Measurements from ENCODE around the gene PLXNA4.

Gene PLXNA4

DNA sequence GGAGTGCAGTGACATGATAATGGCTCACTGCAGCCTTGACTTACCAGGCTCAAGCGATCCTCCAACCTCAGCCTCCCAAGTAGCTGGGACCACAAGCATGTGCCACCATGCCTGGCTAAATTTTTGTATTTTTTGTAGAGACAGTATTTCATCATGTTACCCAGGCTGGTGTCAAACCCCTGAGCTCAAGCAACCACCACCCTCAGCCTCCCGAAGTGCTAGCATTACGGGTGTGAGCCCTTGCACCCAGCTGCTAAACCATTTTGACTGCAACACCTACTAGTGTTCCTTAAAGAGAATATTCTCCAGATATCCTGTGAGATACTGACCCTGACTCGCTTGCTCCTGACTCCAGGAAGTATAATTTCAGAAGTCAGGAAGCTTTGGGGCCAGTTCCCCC, 85.8 kb downstream of the PLXNA4 start:
- Histone ChIP-seq H3K4me1 (no peaks in the 10 kb centered on the region), H3K9me3 (no peaks in the 10 kb centered on the region), H3K36me3 (replicated peaks) (no peaks in the 10 kb centered on the region), H3K4me3 (no peak overlapping the region), H3K27me3 (ENCODE audit: low read depth) (no peaks in the 10 kb centered on the region; the same call in 1 of the 2 replicates)
- in situ Hi-C loops (cut with MboI; ENCODE audit: low sequenced_read_pairs) = no loop called here
- DNase-seq (ENCODE audit: low spot score in 2 of 2) = no peak

DNA sequence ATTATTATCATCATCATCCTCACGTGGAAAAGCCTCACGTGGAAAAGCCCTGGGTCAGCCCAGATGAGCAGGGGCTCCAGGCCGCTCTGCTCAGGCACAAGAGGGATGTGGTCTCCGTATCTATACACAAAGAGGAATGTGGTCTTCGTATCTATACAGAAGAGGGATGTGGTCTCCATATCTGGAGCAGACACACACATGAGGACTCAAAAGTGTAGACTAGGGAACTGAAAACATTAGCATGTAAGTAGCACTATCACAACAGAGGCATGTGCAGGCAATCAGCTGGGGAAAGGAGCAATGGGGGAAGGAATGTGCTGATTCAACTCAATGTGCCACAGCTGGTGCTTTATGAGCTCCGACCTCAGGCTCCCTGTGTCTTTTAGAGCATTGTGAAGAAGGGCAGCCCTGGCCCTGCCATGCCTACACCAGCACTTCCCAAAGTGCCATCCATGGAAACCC, 86.5 kb downstream of the PLXNA4 start:
- in situ Hi-C loops (cut with MboI; ENCODE audit: low sequenced_read_pairs) = no loop called here
- Histone ChIP-seq H3K27me3 (ENCODE audit: low read depth) (no peaks in the 10 kb centered on the region; the same call in 1 of the 2 replicates), H3K36me3 (replicated peaks) (no peaks in the 10 kb centered on the region), H3K4me3 (no peak overlapping the region), H3K9me3 (no peaks in the 10 kb centered on the region), H3K4me1 (no peaks in the 10 kb centered on the region)
- no peak for DNase-seq (ENCODE audit: low spot score in 2 of 2)

DNA sequence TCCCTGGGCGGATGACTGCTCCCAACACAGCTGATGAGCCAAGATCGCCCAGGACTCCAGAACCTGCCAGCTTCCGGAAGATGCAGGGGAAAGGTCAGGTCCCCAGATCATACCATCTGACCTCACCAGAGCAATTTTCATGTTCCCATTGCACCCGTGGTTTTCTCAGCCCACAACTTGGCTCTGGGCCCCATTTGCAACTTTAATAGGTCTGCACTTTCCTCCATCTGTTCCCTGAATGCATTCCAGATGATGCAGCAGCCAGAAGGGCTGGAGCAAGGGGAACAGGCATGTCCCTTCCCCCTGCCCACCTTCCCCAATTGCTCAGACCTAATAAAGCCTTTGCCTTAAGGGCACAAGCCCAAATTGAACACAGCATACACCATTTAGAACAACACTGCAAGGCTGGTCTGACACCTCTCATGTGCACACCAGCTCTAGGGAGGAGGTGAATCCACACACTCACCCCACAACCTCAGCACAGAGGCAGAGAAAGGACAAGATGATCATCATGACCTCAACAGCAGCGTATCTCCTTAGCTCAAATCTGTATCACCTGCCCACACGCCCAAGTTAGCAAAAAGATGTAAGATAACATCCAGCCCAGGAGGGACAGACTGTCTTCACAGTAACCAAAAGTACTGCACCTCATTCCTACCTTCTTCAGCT, 87.5 kb downstream of the PLXNA4 start:
- Histone ChIP-seq H3K27me3 (ENCODE audit: low read depth) (no peaks in the 10 kb centered on the region; the same call in 1 of the 2 replicates), H3K9me3 (no peaks in the 10 kb centered on the region), H3K4me3 (no peak overlapping the region), H3K4me1 (no peaks in the 10 kb centered on the region), H3K36me3 (replicated peaks) (no peaks in the 10 kb centered on the region)
- DNase-seq (ENCODE audit: low spot score in 2 of 2) = no peak
- in situ Hi-C loops (cut with MboI; ENCODE audit: low sequenced_read_pairs) = no loop called here

DNA sequence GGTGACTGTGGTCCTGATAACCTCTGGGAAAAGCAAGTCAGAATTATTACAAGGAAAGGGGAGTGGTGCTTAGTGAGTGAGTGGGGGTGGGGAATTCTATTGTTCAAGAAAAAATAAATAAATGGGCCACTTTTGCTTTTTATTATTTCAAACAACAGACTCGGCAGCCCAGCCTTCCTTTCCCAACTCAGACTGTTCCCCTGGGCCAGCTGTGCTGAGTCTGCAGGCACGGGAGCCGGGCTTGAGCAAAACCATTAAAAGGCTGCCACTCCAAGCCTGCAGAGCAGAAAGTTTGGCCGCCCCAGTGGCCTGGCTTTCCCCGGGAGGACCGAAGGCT, 90.0 kb downstream of the PLXNA4 start:
- in situ Hi-C loops (cut with MboI; ENCODE audit: low sequenced_read_pairs) = no loop called here
- no peak for DNase-seq (ENCODE audit: low spot score in 2 of 2)
- Histone ChIP-seq H3K9me3 (no peaks in the 10 kb centered on the region), H3K36me3 (replicated peaks) (no peaks in the 10 kb centered on the region), H3K4me3 (no peak overlapping the region), H3K27me3 (ENCODE audit: low read depth) (no peaks in the 10 kb centered on the region; the same call in 1 of the 2 replicates), H3K4me1 (no peaks in the 10 kb centered on the region)

DNA sequence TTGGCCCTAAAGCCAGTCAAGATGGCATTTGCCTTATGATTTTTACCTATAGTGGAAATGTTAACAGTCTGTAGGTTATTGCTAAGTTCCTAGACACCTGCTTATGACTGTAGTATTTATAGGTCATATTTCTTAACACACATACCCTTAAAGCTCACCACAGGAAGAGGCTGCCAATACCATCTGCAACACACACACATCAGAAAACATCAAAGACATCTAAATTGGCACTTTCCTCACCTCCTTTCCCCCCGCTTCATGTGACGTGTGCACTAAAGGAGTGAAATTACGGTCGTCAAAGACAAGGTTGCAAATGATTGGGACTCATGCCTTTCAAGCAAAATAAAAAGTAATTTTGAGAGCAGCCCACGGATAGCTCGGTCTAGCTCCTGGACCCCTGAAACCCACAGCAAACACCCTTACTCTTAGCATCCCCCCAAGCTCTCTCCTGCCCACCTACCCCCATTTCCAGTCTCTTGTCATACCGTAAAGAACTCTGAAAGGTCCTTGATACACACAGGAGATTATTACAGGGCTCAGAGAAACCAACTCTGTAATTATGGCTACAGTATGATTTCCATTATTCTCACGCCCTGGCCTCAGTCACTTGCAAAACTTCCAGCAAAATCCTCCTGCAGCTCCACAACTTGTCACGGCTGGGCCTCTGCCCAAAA, 90.5 kb downstream of the PLXNA4 start:
- Histone ChIP-seq H3K4me1 (no peaks in the 10 kb centered on the region), H3K36me3 (replicated peaks) (no peaks in the 10 kb centered on the region), H3K27me3 (ENCODE audit: low read depth) (no peaks in the 10 kb centered on the region; the same call in 1 of the 2 replicates), H3K9me3 (no peaks in the 10 kb centered on the region), H3K4me3 (no peak overlapping the region)
- DNase-seq (ENCODE audit: low spot score in 2 of 2) = no peak
- in situ Hi-C loops (cut with MboI; ENCODE audit: low sequenced_read_pairs) = no loop called here

DNA sequence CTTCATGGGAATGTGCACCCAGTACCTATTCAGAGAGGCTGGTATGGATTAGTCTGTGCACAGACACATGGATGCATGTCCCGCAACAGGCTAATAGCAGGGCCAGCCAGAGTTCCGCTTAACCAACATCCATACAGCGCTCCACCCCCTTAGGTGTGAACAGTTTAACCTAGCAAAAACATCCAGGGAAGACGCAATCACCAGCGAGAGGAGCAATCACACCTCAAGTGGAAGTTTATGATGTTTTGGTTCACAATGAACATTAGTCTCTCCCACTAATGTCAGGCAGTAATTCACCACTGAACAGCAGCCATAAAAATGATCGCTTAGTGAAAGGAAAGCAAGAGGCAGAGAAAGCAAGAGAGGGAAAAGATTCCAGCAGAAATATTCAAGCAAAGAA, 91.1 kb downstream of the PLXNA4 start:
- no peaks in the 10 kb centered on the region for H3K36me3 ChIP-seq (replicated peaks)
- no peaks in the 10 kb centered on the region; the same call in 1 of the 2 replicates for H3K27me3 ChIP-seq (ENCODE audit: low read depth)
- H3K4me3 ChIP-seq = no peak overlapping the region
- no peaks in the 10 kb centered on the region for H3K9me3 ChIP-seq
- DNase-seq (ENCODE audit: low spot score in 2 of 2) = no peak
- in situ Hi-C loops (cut with MboI; ENCODE audit: low sequenced_read_pairs) = no loop called here
- H3K4me1 ChIP-seq = no peaks in the 10 kb centered on the region

DNA sequence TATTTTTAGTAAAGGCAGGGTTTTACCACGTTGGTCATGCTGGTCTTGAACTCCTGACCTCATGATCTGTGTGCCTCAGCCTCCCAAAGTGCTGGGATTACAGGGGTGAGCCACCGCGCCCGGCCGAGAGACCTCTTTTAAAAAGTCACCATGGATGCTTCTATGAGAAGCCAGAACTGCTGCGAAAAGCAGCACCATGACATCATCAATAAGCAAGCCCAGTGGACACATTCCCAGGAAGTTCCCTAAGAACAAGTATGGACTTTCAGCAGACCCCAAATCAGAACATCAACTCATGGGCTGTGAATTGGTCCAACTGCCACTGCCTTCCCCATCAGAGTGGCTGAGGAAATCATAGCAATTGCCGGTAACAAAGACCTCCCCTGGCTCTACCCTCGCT, 93.4 kb downstream of the PLXNA4 start:
- Histone ChIP-seq H3K9me3 (no peaks in the 10 kb centered on the region), H3K4me1 (no peaks in the 10 kb centered on the region), H3K27me3 (ENCODE audit: low read depth) (no peaks in the 10 kb centered on the region; the same call in 1 of the 2 replicates), H3K4me3 (no peak overlapping the region), H3K36me3 (replicated peaks) (no peaks in the 10 kb centered on the region)
- in situ Hi-C loops (cut with MboI; ENCODE audit: low sequenced_read_pairs) = no loop called here
- DNase-seq (ENCODE audit: low spot score in 2 of 2) = no peak

DNA sequence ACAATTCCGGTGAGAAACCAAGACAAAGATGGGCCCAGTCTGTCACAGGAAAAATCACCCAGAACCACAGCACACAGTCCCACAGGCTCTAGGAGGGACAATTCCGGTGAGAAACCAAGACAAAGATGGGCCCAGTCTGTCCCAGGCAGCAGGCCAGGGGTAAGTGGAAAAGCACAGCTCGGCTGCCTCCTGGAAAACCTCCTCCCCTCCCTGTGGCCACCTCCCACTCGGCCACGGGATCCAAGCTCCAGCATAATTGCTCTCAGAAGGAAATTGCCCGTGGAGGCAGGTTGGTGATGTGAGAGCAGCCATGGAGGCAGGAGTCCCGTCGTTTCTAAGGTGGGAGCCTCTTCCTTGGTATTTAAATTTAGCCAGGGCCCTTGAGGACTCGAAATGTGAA, 95.7 kb downstream of the PLXNA4 start:
- H3K9me3 ChIP-seq = no peaks in the 10 kb centered on the region
- H3K36me3 ChIP-seq (replicated peaks) = no peaks in the 10 kb centered on the region
- no peaks in the 10 kb centered on the region for H3K4me1 ChIP-seq
- in situ Hi-C loops (cut with MboI; ENCODE audit: low sequenced_read_pairs) = no loop called here
- no peaks in the 10 kb centered on the region for H3K27me3 ChIP-seq (ENCODE audit: low read depth)
- H3K4me3 ChIP-seq = no peak overlapping the region
- DNase-seq (ENCODE audit: low spot score in 2 of 2) = no peak

DNA sequence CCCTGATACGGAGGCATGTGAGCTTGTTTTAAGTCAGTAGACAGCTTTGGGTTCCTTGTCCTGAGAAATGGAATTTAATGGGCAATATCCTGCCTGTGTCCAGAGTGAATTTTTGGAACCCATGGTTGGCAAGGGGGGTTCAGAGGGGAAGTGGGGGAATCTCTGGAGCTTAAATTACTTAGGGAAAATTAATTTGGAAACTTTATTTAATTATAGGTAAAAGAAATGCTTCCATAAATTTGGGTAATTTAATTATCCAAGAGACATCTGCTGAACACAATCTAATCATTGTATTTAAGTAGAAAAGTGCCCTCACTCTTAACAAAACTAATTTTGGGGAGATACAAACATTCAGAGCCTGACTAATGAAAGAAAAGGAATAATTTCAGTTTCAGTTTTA, 99.7 kb downstream of the PLXNA4 start:
- Histone ChIP-seq H3K9me3 (no peaks in the 10 kb centered on the region), H3K36me3 (replicated peaks) (no peaks in the 10 kb centered on the region), H3K4me1 (no peaks in the 10 kb centered on the region), H3K27me3 (ENCODE audit: low read depth) (no peaks in the 10 kb centered on the region), H3K4me3 (no peak overlapping the region)
- DNase-seq (ENCODE audit: low spot score in 2 of 2) = no peak
- in situ Hi-C loops (cut with MboI; ENCODE audit: low sequenced_read_pairs) = no loop called here

DNA sequence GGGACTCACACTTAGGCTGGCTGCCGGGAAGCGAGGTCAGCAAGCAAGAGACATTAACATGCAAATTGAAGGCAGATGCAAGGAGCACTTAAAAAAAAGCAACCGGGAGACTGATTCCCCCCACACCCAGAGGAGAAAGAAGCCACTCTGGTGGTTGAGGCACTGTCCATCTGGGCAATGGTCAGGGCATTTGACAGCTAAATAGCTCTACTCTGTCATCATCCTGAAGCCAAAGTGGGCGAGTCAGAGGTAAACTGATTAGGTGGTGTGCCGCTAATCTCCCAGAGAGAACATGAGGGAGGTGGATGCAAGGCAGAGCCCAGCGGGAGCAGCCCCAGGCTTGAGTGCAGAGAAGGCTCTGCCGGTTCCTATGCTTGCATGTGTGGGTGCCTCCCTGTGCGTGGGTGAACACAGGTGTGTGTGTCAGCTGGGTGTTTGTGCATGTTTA, 100.6 kb downstream of the PLXNA4 start:
- no peak for DNase-seq (ENCODE audit: low spot score in 2 of 2)
- H3K4me3 ChIP-seq = no peak overlapping the region
- no peaks in the 10 kb centered on the region for H3K4me1 ChIP-seq
- in situ Hi-C loops (cut with MboI; ENCODE audit: low sequenced_read_pairs) = no loop called here
- H3K27me3 ChIP-seq (ENCODE audit: low read depth) = no peaks in the 10 kb centered on the region
- H3K36me3 ChIP-seq (replicated peaks) = no peaks in the 10 kb centered on the region
- no peaks in the 10 kb centered on the region for H3K9me3 ChIP-seq

DNA sequence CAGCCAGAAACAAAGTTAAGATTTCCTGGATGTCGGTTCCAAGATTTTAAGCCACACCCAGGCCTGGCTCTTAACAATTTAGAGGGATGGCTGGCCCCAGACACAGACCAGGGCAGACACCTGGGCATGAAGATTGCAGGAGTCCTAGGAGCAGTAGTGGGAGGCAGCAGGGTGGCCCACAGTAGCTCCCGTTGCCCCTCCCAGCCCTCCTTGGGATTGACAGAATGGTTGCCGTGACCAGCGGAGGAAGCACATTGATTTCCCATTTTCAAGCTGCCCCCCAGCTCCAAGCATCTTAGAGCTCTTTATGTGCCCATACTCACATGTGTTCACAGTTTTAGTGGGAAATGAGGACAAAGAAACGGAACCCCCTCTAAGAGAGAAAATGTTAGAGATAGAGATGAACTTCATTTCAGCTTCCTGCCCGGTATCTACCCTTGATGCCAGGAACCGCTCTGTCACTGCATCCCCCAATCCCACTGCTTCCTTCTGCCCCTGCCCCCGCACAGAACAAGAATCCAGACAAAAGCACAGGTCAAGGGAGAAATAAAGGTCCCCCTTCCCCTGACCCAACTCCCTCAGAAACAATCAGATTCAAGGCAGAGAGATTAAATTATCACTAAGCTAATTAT, 101.1 kb downstream of the PLXNA4 start:
- H3K4me3 ChIP-seq = no peak overlapping the region
- no peaks in the 10 kb centered on the region for H3K4me1 ChIP-seq
- no peaks in the 10 kb centered on the region for H3K9me3 ChIP-seq
- in situ Hi-C loops (cut with MboI; ENCODE audit: low sequenced_read_pairs) = no loop called here
- DNase-seq (ENCODE audit: low spot score in 2 of 2) = no peak
- H3K27me3 ChIP-seq (ENCODE audit: low read depth) = no peaks in the 10 kb centered on the region
- no peaks in the 10 kb centered on the region for H3K36me3 ChIP-seq (replicated peaks)

DNA sequence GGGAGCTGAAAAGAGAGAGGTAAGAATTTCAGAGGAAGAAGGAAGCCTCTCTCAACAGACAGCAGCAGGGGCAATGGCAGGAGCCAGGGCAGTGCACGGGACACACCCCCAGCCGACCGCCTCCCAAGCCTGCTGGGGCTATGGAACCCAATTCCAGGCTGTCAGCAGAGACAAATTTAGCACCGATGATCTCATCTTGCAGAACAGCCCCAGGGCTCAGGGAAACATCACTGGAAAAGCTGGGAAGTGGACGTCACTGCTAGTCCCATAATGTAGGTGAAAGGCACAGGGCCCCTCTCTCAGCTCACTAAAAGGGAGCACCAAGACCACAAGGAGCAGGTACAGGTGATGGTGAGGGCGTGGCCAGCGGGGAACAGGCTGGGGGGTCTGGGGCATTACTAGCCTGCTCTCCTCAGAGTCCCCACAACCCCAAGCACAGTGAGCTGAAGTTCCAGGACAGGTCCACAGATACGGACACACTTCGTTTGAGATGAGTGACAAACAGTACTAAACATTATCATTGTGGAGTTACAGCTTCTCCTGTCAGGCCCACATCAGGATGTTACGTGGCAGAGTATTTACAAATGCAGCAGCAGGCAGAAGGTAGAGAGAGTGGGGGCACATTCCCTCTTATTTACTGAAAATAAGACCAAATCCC, 103.7 kb downstream of the PLXNA4 start:
- in situ Hi-C loops (cut with MboI; ENCODE audit: low sequenced_read_pairs) = no loop called here
- Histone ChIP-seq H3K9me3 (no peaks in the 10 kb centered on the region), H3K36me3 (replicated peaks) (no peaks in the 10 kb centered on the region), H3K27me3 (ENCODE audit: low read depth) (no peaks in the 10 kb centered on the region), H3K4me3 (no peak overlapping the region), H3K4me1 (no peaks in the 10 kb centered on the region)
- DNase-seq (ENCODE audit: low spot score in 2 of 2) = no peak

DNA sequence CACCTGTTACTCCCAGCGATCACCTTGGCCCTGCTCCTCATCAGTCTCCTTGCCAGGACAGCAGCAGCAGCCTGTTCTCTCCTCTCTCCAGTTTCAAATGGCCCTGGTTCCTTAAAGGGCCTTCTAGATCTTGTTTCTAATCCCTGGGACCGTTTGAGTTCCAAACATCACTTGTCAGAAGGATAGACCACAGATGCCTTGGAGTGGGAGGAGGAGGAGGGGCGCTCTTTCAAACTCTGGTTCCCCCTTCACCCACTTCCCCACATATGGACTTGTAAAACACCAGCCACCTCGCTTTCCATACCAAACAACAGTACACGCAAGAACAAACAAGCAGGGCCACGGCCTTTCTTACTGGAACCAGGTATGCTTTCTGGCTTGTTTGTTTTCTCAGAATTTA, 104.8 kb downstream of the PLXNA4 start:
- no peaks in the 10 kb centered on the region for H3K4me1 ChIP-seq
- no peaks in the 10 kb centered on the region for H3K27me3 ChIP-seq (ENCODE audit: low read depth)
- DNase-seq (ENCODE audit: low spot score in 2 of 2) = no peak
- no peaks in the 10 kb centered on the region for H3K9me3 ChIP-seq
- H3K4me3 ChIP-seq = no peak overlapping the region
- H3K36me3 ChIP-seq (replicated peaks) = no peaks in the 10 kb centered on the region
- in situ Hi-C loops (cut with MboI; ENCODE audit: low sequenced_read_pairs) = no loop called here

DNA sequence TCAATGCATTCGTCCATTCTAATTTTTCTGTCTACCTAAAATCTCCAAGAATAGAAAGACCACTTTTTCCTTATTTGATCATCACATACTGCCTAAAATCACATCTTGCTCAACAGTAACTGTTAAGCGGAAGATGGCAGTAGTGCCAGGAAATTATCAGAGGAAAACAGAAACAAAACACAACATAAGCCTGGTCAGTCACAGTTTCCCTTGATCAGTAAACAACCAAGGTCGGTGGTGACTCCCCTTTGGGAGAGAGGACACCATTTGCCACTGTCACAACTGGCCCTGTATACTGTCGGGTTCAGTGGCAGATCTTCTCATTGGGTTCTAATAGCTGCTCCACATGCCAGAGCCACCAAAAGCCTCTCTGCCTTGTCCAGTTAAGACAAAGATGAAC, 106.6 kb downstream of the PLXNA4 start:
- DNase-seq (ENCODE audit: low spot score in 2 of 2) = no peak
- in situ Hi-C loops (cut with MboI; ENCODE audit: low sequenced_read_pairs) = no loop called here
- H3K27me3 ChIP-seq (ENCODE audit: low read depth) = no peaks in the 10 kb centered on the region
- H3K9me3 ChIP-seq = no peaks in the 10 kb centered on the region
- no peak overlapping the region for H3K4me3 ChIP-seq
- H3K4me1 ChIP-seq = no peaks in the 10 kb centered on the region
- no peaks in the 10 kb centered on the region for H3K36me3 ChIP-seq (replicated peaks)
